Testis (tissue), 2 donors: Measurements from ENCODE around the gene CA10.

Experiments used
- POLR2A ChIP-seq: fragments of 450-650 bp; IDR thresholded peaks from one replicate; pipeline ENCODE4 v1.6.1; 2017; ENCODE audit warnings: antibody characterized with exemption, mild to moderate bottlenecking, moderate library complexity
- TF ChIP-seq, protein P1 (sequence below), 3 experiments: fragments of 450-650 bp in 2 of 3; fragments of 200-600 bp in 1 of 3; sonication (generic) in 1 of 3; IDR thresholded peaks; one replicate each; pipeline ENCODE4 v1.5.1; 2016 to 2019; ENCODE audit warnings: antibody characterized with exemption in 3 of 3, mild to moderate bottlenecking in 2 of 3, moderate library complexity in 1 of 3

- no peak for TF ChIP-seq POLR2A
- TF ChIP-seq, protein P1, sequence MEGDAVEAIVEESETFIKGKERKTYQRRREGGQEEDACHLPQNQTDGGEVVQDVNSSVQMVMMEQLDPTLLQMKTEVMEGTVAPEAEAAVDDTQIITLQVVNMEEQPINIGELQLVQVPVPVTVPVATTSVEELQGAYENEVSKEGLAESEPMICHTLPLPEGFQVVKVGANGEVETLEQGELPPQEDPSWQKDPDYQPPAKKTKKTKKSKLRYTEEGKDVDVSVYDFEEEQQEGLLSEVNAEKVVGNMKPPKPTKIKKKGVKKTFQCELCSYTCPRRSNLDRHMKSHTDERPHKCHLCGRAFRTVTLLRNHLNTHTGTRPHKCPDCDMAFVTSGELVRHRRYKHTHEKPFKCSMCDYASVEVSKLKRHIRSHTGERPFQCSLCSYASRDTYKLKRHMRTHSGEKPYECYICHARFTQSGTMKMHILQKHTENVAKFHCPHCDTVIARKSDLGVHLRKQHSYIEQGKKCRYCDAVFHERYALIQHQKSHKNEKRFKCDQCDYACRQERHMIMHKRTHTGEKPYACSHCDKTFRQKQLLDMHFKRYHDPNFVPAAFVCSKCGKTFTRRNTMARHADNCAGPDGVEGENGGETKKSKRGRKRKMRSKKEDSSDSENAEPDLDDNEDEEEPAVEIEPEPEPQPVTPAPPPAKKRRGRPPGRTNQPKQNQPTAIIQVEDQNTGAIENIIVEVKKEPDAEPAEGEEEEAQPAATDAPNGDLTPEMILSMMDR (IDR thresholded peaks at IDR 0.05) = no peak
These were observed 388.3 kb downstream of the CA10 start for GRCh38 chr17:51770027-51770759.
